HG02970 (cell line): ENCODE results near the gene LPCAT3.

Source experiments
- ATAC-seq: cut with Tn5 transposase; IDR thresholded peaks from one replicate; pipeline ENCODE4 v1.9.1; 2021; ENCODE audit warnings: mild to moderate bottlenecking, moderate library complexity, moderate number of reproducible peaks; ENCODE audit not compliant: unreplicated experiment, low FRiP score

Gene LPCAT3

GRCh38 chr12:7004840-7005239 lies 13.4 kb downstream of the LPCAT3 start:
- ATAC-seq: no peak

GRCh38 chr12:7004287-7004803 lies 13.9 kb downstream of the LPCAT3 start:
- no peak for ATAC-seq

- no peak for ATAC-seq
These were observed 16.2 kb downstream of the LPCAT3 start for GRCh38 chr12:7001921-7002591.

- no peak for ATAC-seq
These were observed 19.4 kb downstream of the LPCAT3 start for GRCh38 chr12:6998715-6999451.

GRCh38 chr12:6996040-6996441 lies 22.2 kb downstream of the LPCAT3 start:
- no peak for ATAC-seq

- ATAC-seq: no peak
These were observed 30.2 kb downstream of the LPCAT3 start for GRCh38 chr12:6987956-6988553.

- ATAC-seq: no peak
These were observed 35.7 kb downstream of the LPCAT3 start for GRCh38 chr12:6982532-6982931.

GRCh38 chr12:6981152-6982052 lies 36.9 kb downstream of the LPCAT3 start:
- ATAC-seq: no peak

- ATAC-seq: no peak
These were observed 37.5 kb downstream of the LPCAT3 start for GRCh38 chr12:6980740-6981139.

GRCh38 chr12:6980075-6980474 lies 38.2 kb downstream of the LPCAT3 start:
- ATAC-seq: no peak

GRCh38 chr12:6979453-6979852 lies 38.8 kb downstream of the LPCAT3 start:
- ATAC-seq: no peak

- no peak for ATAC-seq
These were observed 39.3 kb downstream of the LPCAT3 start for GRCh38 chr12:6979021-6979420.

- no peak for ATAC-seq
These were observed 39.7 kb downstream of the LPCAT3 start for GRCh38 chr12:6978611-6979011.

GRCh38 chr12:6978188-6978587 lies 40.1 kb downstream of the LPCAT3 start:
- ATAC-seq: no peak

GRCh38 chr12:6977653-6978052 lies 40.6 kb downstream of the LPCAT3 start:
- ATAC-seq: no peak

GRCh38 chr12:6975297-6976032 lies 42.8 kb downstream of the LPCAT3 start:
- no peak for ATAC-seq

GRCh38 chr12:6974180-6974579 lies 44.1 kb downstream of the LPCAT3 start:
- ATAC-seq: no peak

GRCh38 chr12:6970096-6970527 lies 48.2 kb downstream of the LPCAT3 start:
- ATAC-seq: no peak

- no peak for ATAC-seq
These were observed 49.9 kb downstream of the LPCAT3 start for GRCh38 chr12:6968426-6968825.

GRCh38 chr12:6967651-6968100 lies 50.6 kb downstream of the LPCAT3 start:
- ATAC-seq: no peak
